Measurements from ENCODE around the gene C17orf113. TPM values are rescaled to one million over a fixed set of nuclear protein-coding genes. Genes with fewer than 3 reads are reported as not detected.
"Not testable (repeated sequence)": the region's sequence is repeated elsewhere in the genome, so short reads cannot be mapped to it uniquely, and the experiment has no call there.

C17orf113 gene
- total and polyA plus RNA-seq, 2 of the 13 experiments (the other 11 are each of a cell fraction or from before 2014, with no cell fraction given): 0.87 to 1.1 TPM

- no peak for TF ChIP-seq STAG1 (CRISPR knock-in tag; IDR thresholded peaks at IDR 0.05)
- TF ChIP-seq HNF4G (IDR thresholded peaks at IDR 0.05; ENCODE audit: borderline replicate concordance, low read depth, low read length): no peak
- TF ChIP-seq HNF4G (CRISPR knock-in tag; IDR thresholded peaks at IDR 0.05; ENCODE audit: borderline replicate concordance, low read depth): no peak
- no peak for TF ChIP-seq KDM5B (CRISPR knock-in tag; IDR thresholded peaks at IDR 0.05; ENCODE audit: borderline replicate concordance)
- no peak for TF ChIP-seq ZNF670 (CRISPR knock-in tag; IDR thresholded peaks at IDR 0.05; ENCODE audit: borderline replicate concordance)
- TF ChIP-seq CEBPB (IDR thresholded peaks at IDR 0.05; ENCODE audit: borderline replicate concordance, low read depth, low read length): peak; percentile 73
- TF ChIP-seq ATRX (CRISPR knock-in tag; IDR thresholded peaks at IDR 0.05; ENCODE audit: borderline replicate concordance): no peak
Measured at GRCh38 chr17:42023524-42024349, 26.7 kb downstream of the C17orf113 start (continued).

GRCh38 chr17:42020845-42021244 lies 29.6 kb downstream of the C17orf113 start:
- H3K36me3 ChIP-seq (replicated peaks in 1 of 2; ENCODE audit: control insufficient read depth in 1 of 2, insufficient read depth in 2 of 2, low read length in 2 of 2): peaks cover 9 to 27% of the 10 kb centered on the region in 2 experiments
- H2AFZ ChIP-seq (ENCODE audit: low read length); CTCF ChIA-PET (ENCODE audit: low intra/inter-chr PET ratio, low total read pairs); H3K9me3 ChIP-seq (ENCODE audit: low read length); DNase-seq (ENCODE audit: low spot score); ATAC-seq; in situ Hi-C loops (cut with HindIII; ENCODE audit: extremely low pct_ligation_motif_present, low pct_unique_long_range_greater_than_20kb); H4K20me1 ChIP-seq (ENCODE audit: insufficient read depth, low read length); intact Hi-C loops (cut with micrococcal nuclease; ENCODE audit: unreplicated experiment); BruUV-seq (replicated peaks); FAIRE-seq; H3K27ac ChIP-seq (ENCODE audit: extremely low read length, insufficient read depth, low read length); H3K27me3 ChIP-seq (ENCODE audit: control insufficient read depth in 1 of 2, insufficient read depth in 2 of 2, low read length in 2 of 2): not testable (repeated sequence)
- peak overlapping the region; percentile 89 to 91 (median 89) for H3K4me3 ChIP-seq (replicated peaks in 1 of 3; ENCODE audit: insufficient read depth in 1 of 3, low read depth in 2 of 3, low read length in 3 of 3)
- peaks cover 40% of the 10 kb centered on the region for H3K79me2 ChIP-seq (ENCODE audit: insufficient read depth, low read length)
- peaks cover 62% of the 10 kb centered on the region for H3K4me1 ChIP-seq (ENCODE audit: insufficient read depth, low read length)
- H3K9ac ChIP-seq (ENCODE audit: insufficient read depth, low read depth, low read length): peak overlapping the region; percentile 93
- WGBS (ENCODE audit: low lambda C conversion rate): 50% methylated on average over 8 of the region's 8 CpGs
- POLR2A ChIA-PET: interaction anchor here (1.3 to 7.5 kb wide), 6 partner anchors 8 to 102 kb away, joined by 4 to 183 read pairs (median 14); partner anchors contain the start of genes ACLY and CNP
- 0 out of 2 replicates have a peak, but pooled peaks have one; percentile 30 for TF ChIP-seq NRL (CRISPR knock-in tag; IDR thresholded peaks at IDR 0.05; ENCODE audit: borderline replicate concordance)
- peak overlapping the region; percentile 79 for H3K4me2 ChIP-seq (ENCODE audit: low read depth, low read length)

All from HepG2 (cell line).